Activated CD4-positive, alpha-beta T cell treated with anti-CD3 and anti-CD28 coated beads for 4 hours (primary cell): ENCODE results near the gene FNDC1.
"Not testable (repeated sequence)": the region's sequence is repeated elsewhere in the genome, so short reads cannot be mapped to it uniquely, and the experiment has no call there.

Source experiments
- DNase-seq, 2 donors: peaks; one replicate each; pipeline ENCODE4 v3.0.0-alpha.2; 2020

The FNDC1 gene

GRCh38 chr6:159169193-159169555 lies at the start of gene FNDC1:
Gene FNDC1 (plus strand): TSS chr6:159169400. CDS start chr6:159169597, 197 bp downstream.
- DNase-seq, result peak in 1 of 2 donors; percentile 40

GRCh38 chr6:159119791-159120190 lies 49.4 kb upstream of the FNDC1 start:
- no peak for DNase-seq

- no peak for DNase-seq
These were observed 47.7 kb upstream of the FNDC1 start for GRCh38 chr6:159121486-159121885.

GRCh38 chr6:159122453-159122852 lies 46.7 kb upstream of the FNDC1 start:
- DNase-seq, result no peak

- not testable (repeated sequence) for DNase-seq
These were observed 45.4 kb upstream of the FNDC1 start for GRCh38 chr6:159123831-159124230.

GRCh38 chr6:159125014-159125609 lies 44.1 kb upstream of the FNDC1 start:
- DNase-seq, result no peak

- no peak for DNase-seq
These were observed 43.2 kb upstream of the FNDC1 start for GRCh38 chr6:159125951-159126352.

GRCh38 chr6:159126590-159126989 lies 42.6 kb upstream of the FNDC1 start:
- no peak for DNase-seq

- DNase-seq, result no peak
These were observed 41.5 kb upstream of the FNDC1 start for GRCh38 chr6:159127701-159128100.

GRCh38 chr6:159128978-159129377 lies 40.2 kb upstream of the FNDC1 start:
- DNase-seq, result no peak

GRCh38 chr6:159130846-159131245 lies 38.4 kb upstream of the FNDC1 start:
- no peak for DNase-seq

- no peak for DNase-seq
These were observed 37.5 kb upstream of the FNDC1 start for GRCh38 chr6:159131709-159132108.

GRCh38 chr6:159132664-159133063 lies 36.5 kb upstream of the FNDC1 start:
- DNase-seq, result no peak

- peak; percentile 64 to 81 for DNase-seq
These were observed 34.4 kb upstream of the FNDC1 start for GRCh38 chr6:159134701-159135364.

- no peak for DNase-seq
These were observed 31.5 kb upstream of the FNDC1 start for GRCh38 chr6:159137676-159138075.

- DNase-seq, result no peak
These were observed 26.7 kb upstream of the FNDC1 start for GRCh38 chr6:159142531-159142930.

- no peak for DNase-seq
These were observed 20.6 kb upstream of the FNDC1 start for GRCh38 chr6:159148641-159149040.

GRCh38 chr6:159149641-159150040 lies 19.6 kb upstream of the FNDC1 start:
- no peak for DNase-seq

- DNase-seq, result peak in 1 of 2 donors; percentile 34
These were observed 17.8 kb upstream of the FNDC1 start for GRCh38 chr6:159151266-159151855.

GRCh38 chr6:159152041-159152440 lies 17.2 kb upstream of the FNDC1 start:
- DNase-seq, result no peak

- DNase-seq, result no peak
These were observed 16.4 kb upstream of the FNDC1 start for GRCh38 chr6:159152782-159153181.

- no peak for DNase-seq
These were observed 13.5 kb upstream of the FNDC1 start for GRCh38 chr6:159155679-159156078.

GRCh38 chr6:159156089-159156488 lies 13.1 kb upstream of the FNDC1 start:
- no peak for DNase-seq

- no peak for DNase-seq
These were observed 11.8 kb upstream of the FNDC1 start for GRCh38 chr6:159157431-159157830.

- DNase-seq, result no peak
These were observed 7.4 kb upstream of the FNDC1 start for GRCh38 chr6:159161839-159162238.
